ENCODE results near the gene QRFP.

The QRFP gene

GRCh38 chr9:130892477-130893304 is 3.9 kb downstream of the QRFP start:
- no peak for DNase-seq (ENCODE audit: extremely low read depth in 1 of 2, low read depth in 1 of 2)

GRCh38 chr9:130891688-130892476 is 4.7 kb downstream of the QRFP start:
- DNase-seq (ENCODE audit: extremely low read depth in 1 of 2, low read depth in 1 of 2): no peak

GRCh38 chr9:130890870-130891687 is 5.5 kb downstream of the QRFP start:
- no peak for DNase-seq (ENCODE audit: extremely low read depth in 1 of 2, low read depth in 1 of 2)

- no peak for DNase-seq (ENCODE audit: extremely low read depth in 1 of 2, low read depth in 1 of 2)
These were observed 6.5 kb downstream of the QRFP start for GRCh38 chr9:130890124-130890523.

- DNase-seq (ENCODE audit: extremely low read depth in 1 of 2, low read depth in 1 of 2): no peak
These were observed 8.3 kb downstream of the QRFP start for GRCh38 chr9:130888146-130888885.

- DNase-seq (ENCODE audit: extremely low read depth in 1 of 2, low read depth in 1 of 2): no peak
These were observed 9.0 kb downstream of the QRFP start for GRCh38 chr9:130887494-130888144.

GRCh38 chr9:130886981-130887380 is 9.6 kb downstream of the QRFP start:
- no peak for DNase-seq (ENCODE audit: extremely low read depth in 1 of 2, low read depth in 1 of 2)

- DNase-seq (ENCODE audit: extremely low read depth in 1 of 2, low read depth in 1 of 2): no peak
These were observed 10.9 kb downstream of the QRFP start for GRCh38 chr9:130885484-130886375.

GRCh38 chr9:130884542-130885483 is 11.8 kb downstream of the QRFP start:
- no peak for DNase-seq (ENCODE audit: extremely low read depth in 1 of 2, low read depth in 1 of 2)

GRCh38 chr9:130884111-130884531 is 12.5 kb downstream of the QRFP start:
- no peak for DNase-seq (ENCODE audit: extremely low read depth in 1 of 2, low read depth in 1 of 2)

GRCh38 chr9:130883479-130883878 is 13.1 kb downstream of the QRFP start:
- DNase-seq (ENCODE audit: extremely low read depth in 1 of 2, low read depth in 1 of 2): no peak

- DNase-seq (ENCODE audit: extremely low read depth in 1 of 2, low read depth in 1 of 2): no peak
These were observed 13.9 kb downstream of the QRFP start for GRCh38 chr9:130882696-130883225.

GRCh38 chr9:130881516-130881915 is 15.1 kb downstream of the QRFP start:
- no peak for DNase-seq (ENCODE audit: extremely low read depth in 1 of 2, low read depth in 1 of 2)

- DNase-seq (ENCODE audit: extremely low read depth in 1 of 2, low read depth in 1 of 2): no peak
These were observed 15.9 kb downstream of the QRFP start for GRCh38 chr9:130880599-130881220.

- no peak for DNase-seq (ENCODE audit: extremely low read depth in 1 of 2, low read depth in 1 of 2)
These were observed 16.7 kb downstream of the QRFP start for GRCh38 chr9:130879863-130880411.

GRCh38 chr9:130878295-130878694 is 18.3 kb downstream of the QRFP start:
- no peak for DNase-seq (ENCODE audit: extremely low read depth in 1 of 2, low read depth in 1 of 2)

GRCh38 chr9:130877300-130877699 is 19.3 kb downstream of the QRFP start:
- no peak for DNase-seq (ENCODE audit: extremely low read depth in 1 of 2, low read depth in 1 of 2)

Measured in activated CD8-positive, alpha-beta memory T cell treated with anti-CD3 and anti-CD28 coated beads for 1 hour (primary cell).